TTC549 (cell line): Measurements from ENCODE around the gene PDE6H.

Experiments used
- FAIRE-seq: peaks from 2 replicates; lab custom pipeline; 2012; peaks lifted over from hg19 to GRCh38; lab: Jason Lieb, UNC

Gene PDE6H

DNA sequence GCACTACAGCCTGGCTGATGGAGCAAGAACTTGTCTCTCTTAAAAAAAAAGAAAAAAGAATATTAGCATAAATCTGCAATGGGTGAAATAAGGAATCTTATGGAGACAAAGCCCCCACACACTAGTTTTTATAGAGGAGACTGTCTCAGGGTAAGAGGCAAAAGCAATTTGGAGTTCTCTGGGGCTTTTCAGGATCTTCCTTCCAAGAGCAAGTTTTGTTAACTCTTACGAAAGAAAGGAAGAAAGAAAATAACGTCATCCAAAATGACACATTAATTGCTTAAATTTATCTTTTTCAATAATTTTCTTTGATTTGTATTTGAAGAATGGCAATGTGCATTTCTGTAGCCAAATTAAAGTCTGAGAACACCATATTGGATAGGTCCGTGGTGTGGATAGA, 3.8 kb downstream of the PDE6H start:
- FAIRE-seq: no peak

DNA sequence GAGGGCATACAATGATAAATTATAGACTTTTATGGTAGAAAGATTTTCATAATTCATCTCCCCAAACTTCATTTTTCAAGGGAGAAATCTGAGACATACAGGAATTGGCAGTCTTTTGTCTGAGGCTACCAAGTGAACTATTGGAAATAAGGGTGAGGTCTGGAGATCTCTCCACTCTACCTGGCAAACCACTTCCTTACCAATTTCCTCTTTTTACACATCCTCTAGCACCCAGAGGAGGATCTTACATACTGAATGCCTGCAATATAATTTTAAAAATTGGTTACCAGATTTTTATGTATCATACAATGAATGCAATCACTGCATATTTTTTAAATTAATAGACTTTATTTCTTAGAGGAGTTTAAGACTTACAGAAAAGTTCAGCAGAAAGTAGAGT, 6.6 kb downstream of the PDE6H start:
- FAIRE-seq: no peak

DNA sequence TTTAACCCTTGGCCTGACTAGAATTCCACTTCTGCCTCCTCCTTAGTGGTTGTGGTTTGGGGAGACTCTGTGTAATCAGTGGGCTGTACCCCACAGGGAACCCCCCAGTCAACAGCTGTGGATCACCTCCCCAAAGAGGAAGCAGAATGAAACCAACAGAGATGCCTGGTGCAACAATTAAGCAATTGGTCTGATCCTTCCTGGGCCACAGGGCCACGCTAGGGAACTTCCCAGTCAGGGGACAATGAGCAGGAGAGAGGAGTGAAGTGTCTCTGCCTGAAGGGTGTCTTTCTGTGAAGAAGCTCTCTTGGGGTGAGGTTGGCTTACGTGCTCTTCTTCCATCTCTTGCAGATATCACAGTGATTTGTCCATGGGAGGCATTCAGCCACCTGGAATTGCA, 8.2 kb downstream of the PDE6H start:
- FAIRE-seq: no peak

DNA sequence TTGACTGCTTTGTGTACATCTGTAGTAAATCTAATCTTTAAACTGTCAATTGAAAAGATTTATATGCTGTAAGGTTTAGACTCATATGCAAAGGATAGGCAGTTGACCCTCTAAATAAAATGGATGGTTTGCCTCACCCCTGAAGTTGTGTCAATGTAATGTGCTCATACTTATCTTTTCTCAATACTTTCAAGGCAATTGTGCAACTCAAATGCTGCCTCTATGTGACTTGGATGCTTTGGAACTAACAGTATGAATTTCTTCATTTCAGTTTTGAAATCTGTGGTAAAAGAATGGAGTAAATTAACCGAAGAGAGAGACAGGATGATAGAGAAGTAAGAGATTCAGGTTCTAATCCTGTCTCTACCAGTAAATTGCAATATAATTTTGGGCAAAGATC, 9.7 kb downstream of the PDE6H start:
- FAIRE-seq: no peak

- FAIRE-seq: no peak
These were observed 10.1 kb downstream of the PDE6H start for GRCh38 chr12:14982991-14983390.

GRCh38 chr12:14984036-14984435, 11.2 kb downstream of the PDE6H start:
- FAIRE-seq: no peak

DNA sequence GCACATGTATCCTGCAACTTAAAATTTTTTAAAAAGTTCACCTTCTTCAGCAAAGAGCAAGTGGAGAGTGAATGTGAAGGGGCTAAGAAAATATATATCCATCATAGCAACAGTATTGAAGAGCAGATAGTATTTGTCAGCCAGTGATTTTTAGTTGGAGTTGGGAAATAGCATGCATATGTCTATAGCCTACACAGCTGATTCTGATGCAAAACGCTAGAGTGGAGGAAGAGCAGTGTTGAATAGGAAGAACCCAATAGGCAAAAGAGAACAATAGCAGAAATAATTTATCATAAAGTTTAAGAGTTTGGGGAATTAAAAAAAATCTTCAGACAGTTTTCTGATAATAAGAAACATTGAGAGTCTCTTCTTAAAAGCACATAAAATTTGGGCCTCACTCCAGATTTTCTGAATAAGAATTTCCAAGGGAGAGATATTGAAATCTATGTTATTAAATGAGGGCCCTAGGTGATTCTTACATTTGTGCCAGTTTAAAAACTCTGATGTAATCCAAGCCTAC, 12.0 kb downstream of the PDE6H start:
- FAIRE-seq: no peak

GRCh38 chr12:14986449-14986848, 13.6 kb downstream of the PDE6H start:
- FAIRE-seq: no peak

GRCh38 chr12:14988035-14988434, 15.2 kb downstream of the PDE6H start:
- FAIRE-seq: no peak

DNA sequence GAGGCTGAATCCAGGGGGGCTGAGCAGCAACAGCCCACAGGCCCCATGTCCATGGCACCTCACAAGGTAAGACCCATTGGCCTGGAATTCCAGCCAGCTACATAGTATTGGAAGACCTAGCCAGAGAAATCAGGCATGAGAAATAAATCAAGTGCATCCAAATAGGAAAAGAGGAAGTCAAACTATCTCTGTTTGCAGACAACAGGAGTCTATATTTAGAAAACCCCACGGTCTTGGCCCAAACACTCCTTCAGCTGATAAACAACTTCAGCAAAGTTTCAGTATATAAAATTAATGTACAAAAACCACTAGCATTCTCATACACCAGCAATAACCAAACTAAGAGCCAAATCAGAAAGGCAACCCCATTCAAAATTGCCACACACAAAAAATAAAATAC, 16.9 kb downstream of the PDE6H start:
- FAIRE-seq: no peak

- no peak for FAIRE-seq
These were observed 18.2 kb downstream of the PDE6H start for GRCh38 chr12:14991069-14991468.

DNA sequence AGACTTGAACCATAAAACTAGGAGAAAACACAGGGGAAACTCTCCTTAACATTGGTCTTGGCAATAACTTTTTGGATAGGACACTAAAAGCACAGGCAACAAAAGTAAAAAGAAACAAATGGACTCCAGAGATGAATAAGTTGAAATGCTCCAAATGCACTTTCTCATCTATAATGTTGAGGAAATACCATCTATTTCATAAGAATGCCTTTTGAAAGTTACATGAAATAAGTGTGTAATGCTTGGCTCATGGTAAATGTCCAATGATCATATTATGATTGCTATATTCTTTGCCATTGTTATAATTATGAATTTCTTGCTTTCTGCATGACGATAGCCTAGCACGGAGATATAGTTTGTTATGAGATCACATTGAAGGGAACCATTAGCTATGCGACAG, 19.8 kb downstream of the PDE6H start:
- no peak for FAIRE-seq

DNA sequence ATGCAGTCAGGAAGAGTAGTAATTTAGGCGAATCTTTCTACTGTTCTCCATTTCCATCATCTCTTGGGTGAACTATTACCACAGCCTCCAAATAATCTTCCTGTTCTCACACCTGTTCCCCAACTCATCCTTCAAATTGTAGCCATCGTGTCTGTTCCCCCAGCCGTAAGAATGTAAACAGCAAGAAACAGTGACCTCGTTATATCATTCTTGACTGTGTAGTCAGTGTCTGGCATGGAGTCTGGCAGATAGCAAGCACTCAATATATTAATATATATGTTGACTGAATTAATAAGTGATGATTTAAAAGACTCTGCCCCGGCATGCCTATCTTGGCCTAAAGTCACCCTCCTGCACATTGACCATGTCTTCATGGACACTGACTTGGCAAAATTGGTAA, 20.3 kb downstream of the PDE6H start:
- FAIRE-seq: no peak

DNA sequence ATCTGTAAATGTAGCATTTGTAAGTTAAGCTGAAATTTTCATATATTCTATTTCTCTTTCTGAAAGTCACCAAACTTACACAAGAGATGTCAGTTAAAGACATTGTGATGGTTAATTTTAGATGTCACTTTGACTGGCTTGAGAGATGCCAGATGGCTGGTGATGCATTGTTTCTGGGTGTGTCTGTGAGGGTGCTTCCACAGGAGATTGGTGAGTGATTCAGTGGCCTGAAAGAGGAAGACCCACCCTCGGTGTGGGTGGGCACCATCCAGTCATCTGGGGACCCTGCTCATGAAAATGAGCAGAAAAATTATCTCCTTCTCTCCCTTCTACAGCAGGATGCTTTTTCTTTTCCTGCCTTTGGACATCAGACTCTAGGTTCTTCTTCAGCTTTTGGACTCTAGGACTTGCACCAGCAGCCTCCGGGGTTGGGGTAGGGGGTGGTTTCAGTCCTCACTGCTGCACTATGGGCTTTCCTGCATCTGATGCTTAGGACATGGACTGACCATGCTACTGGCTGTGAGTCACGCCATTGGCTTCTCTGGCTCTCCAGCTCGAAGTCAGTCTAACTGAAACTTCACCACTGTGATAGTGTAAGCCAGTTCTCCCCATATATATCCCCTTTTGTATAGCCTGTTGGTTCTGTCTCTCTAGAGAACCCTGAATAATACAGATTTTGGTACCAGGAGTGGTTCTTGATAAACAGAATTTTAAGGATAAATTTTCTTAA, 20.9 kb downstream of the PDE6H start:
- FAIRE-seq: no peak

GRCh38 chr12:14994610-14995009, 21.8 kb downstream of the PDE6H start:
- no peak for FAIRE-seq

- FAIRE-seq: peak; percentile 89
These were observed 23.0 kb downstream of the PDE6H start for GRCh38 chr12:14995583-14996425.

GRCh38 chr12:14997998-14998397, 25.2 kb downstream of the PDE6H start:
- no peak for FAIRE-seq

- no peak for FAIRE-seq
These were observed 26.3 kb downstream of the PDE6H start for GRCh38 chr12:14999021-14999694.

DNA sequence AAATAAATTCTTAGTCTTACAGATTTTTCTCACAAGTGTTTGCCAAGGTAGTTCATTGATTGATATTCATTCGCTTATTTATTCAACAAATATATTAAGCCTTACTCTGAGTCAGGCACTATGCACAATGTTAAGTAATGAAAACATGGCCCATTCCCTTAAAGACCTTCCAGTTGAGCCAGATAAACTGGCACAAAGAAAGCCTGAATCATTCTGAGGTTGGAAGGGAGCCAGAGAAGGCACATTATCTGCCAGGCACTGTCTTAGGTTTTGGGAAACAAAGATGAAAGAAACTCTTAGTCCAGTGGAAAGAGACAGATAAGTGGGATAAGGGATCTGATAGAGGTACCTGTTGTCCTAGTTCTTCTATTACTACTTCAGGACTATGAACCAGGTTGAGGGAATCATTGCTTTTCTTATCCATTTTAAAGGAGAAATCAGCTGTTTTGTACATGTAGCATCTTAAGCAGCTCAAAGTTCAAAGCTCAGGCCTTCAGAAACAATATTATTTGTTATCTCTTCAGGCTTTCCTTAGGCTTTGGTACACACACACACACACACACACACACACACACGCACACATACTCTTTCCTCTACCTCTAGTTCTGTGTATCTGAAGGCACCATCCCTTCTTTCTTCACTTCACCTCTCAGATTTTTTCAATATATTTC, 27.0 kb downstream of the PDE6H start:
- no peak for FAIRE-seq

- no peak for FAIRE-seq
These were observed 27.7 kb downstream of the PDE6H start for GRCh38 chr12:15000575-15000974.

- no peak for FAIRE-seq
These were observed 29.0 kb downstream of the PDE6H start for GRCh38 chr12:15001733-15002382.

GRCh38 chr12:15004421-15004820, 31.6 kb downstream of the PDE6H start:
- no peak for FAIRE-seq
